HTERT RPE-1 (cell line): Measurements from ENCODE around the gene CD6.
"Not testable (repeated sequence)": the region's sequence is repeated elsewhere in the genome, so short reads cannot be mapped to it uniquely, and the experiment has no call there.

Experiments used
- in situ Hi-C: fragments of 300-500 bp; cut with MboI; formaldehyde crosslinking; loops from 4 replicates; pipeline ENCODE4 v1.14.3; 2020; ENCODE audit warnings: low sequenced_read_pairs

CD6 gene

GRCh38 chr11:61049063-61049377 lies 77.5 kb downstream of the CD6 start:
- in situ Hi-C loops = no loop called here

- in situ Hi-C loops = no loop called here
These were observed 78.4 kb downstream of the CD6 start for GRCh38 chr11:61049859-61050258.

- in situ Hi-C loops = no loop called here
These were observed 80.9 kb downstream of the CD6 start for GRCh38 chr11:61052182-61052972.

DNA sequence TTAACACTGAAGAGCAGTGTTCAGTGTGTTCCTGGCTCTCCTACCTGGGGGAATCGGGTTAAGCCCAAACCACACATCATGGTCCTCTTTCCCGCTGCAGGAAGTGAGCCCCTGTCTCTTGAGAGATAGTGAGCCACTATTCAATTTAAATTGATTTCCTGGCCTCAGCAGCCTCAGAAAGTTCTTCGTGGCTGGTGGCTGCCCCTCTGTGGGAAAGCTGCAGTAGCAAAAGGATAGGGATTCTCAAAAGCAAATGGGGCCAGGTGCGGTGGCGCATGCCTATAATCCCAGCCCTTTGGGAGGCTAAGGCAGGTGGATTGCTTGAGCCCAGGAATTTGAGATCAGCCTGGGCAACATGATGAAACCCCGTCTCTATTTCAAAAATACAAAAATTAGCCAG lies 81.7 kb downstream of the CD6 start:
- in situ Hi-C loops = no loop called here

- in situ Hi-C loops = no loop called here
These were observed 83.0 kb downstream of the CD6 start for GRCh38 chr11:61054513-61054912.

GRCh38 chr11:61054927-61055562 lies 83.6 kb downstream of the CD6 start:
- in situ Hi-C loops = no loop called here

GRCh38 chr11:61055776-61056175 lies 84.3 kb downstream of the CD6 start:
- in situ Hi-C loops = no loop called here

DNA sequence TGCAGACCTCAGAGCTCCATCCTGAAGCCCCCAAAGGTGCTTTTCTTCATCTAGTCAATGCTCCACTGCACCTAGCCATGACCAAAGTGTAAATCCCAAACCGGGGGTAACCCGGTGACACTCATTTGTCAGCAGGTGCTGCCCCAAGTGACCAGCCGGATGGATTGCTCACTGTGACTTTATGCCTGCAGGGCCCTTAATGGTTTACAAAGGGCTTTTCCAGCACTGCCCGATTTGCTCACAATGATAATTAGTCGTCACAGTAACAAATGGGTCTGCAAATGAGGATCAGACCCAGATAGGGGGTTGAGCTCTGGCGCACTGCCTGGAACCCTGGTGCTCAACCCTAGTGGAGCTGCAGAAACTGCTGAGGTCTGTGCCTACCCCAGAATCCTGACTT lies 85.1 kb downstream of the CD6 start:
- in situ Hi-C loops = no loop called here

GRCh38 chr11:61056981-61057380 lies 85.5 kb downstream of the CD6 start:
- in situ Hi-C loops = no loop called here

GRCh38 chr11:61057615-61058014 lies 86.1 kb downstream of the CD6 start:
- in situ Hi-C loops = no loop called here

GRCh38 chr11:61058583-61059259 lies 87.2 kb downstream of the CD6 start:
- in situ Hi-C loops = no loop called here

DNA sequence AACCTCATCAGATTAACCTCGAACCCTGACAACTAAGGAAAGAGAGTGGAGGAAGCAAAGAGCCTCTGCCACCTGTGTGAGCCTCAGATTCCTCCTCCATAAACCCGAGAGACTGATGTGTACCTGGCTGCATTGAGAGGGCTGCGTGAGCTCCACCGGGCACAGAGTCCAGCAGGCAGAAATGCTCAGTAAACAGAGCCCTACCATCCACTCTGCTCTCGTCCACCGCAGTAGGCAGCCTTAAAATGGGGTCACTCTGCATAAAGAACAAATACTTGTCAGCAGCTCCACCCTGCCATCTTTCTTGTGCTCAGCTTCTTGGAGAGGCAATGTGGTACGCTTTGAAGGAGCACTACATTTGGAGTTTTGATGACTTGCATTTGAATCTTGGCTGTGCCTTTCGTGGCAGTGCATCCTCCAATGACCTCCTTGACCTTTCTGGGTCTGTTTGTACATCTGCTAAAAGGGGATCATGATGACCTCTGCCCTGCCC lies 87.8 kb downstream of the CD6 start:
- in situ Hi-C loops = no loop called here

- in situ Hi-C loops = no loop called here
These were observed 89.8 kb downstream of the CD6 start for GRCh38 chr11:61061081-61061826.

GRCh38 chr11:61062181-61062930 lies 90.9 kb downstream of the CD6 start:
- in situ Hi-C loops = no loop called here

DNA sequence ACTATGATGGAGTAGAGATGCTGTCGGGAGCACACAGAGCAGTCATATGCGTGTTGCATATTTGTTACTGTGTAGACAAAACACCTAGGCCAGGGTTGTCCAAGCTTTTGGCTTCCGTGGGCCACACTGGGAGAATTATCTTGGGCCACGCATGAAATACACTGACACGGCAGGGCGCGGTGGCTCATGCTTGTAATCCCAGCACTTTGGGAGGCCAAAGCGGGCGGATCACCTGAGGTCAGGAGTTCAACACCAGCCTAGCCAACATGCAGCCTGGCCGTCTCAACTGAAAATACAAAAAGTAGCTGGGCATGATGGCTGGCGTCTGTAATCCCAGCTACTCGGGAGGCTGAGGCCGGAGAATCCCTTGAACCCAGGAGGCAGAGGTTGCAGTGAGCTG lies 93.8 kb downstream of the CD6 start:
- in situ Hi-C loops = not testable (repeated sequence)

GRCh38 chr11:61065955-61066638 lies 94.6 kb downstream of the CD6 start:
- in situ Hi-C loops = no loop called here

- in situ Hi-C loops = no loop called here
These were observed 95.2 kb downstream of the CD6 start for GRCh38 chr11:61066645-61067044.

GRCh38 chr11:61067782-61068446 lies 96.4 kb downstream of the CD6 start:
- in situ Hi-C loops = no loop called here

- in situ Hi-C loops = no loop called here
These were observed 97.1 kb downstream of the CD6 start for GRCh38 chr11:61068581-61068980.
